Stimulated activated CD8-positive, alpha-beta memory T cell treated with anti-CD3 and anti-CD28 coated beads, Interleukin-15, amount 100 ng/mL, for 24 hours (primary cell): ENCODE data around the gene RBPMS2.
"Not testable (repeated sequence)": the region's sequence is repeated elsewhere in the genome, so short reads cannot be mapped to it uniquely, and the experiment has no call there.

Experiments used
- DNase-seq: peaks from one replicate; pipeline ENCODE4 v3.0.0-alpha.2; 2020; ENCODE audit warnings: low read depth

The RBPMS2 gene

GRCh38 chr15:64775551-64776401, at the start of gene RBPMS2:
RBPMS2 (minus strand) TSS chr15:64775589; CDS start chr15:64775319, 270 bp downstream.
- DNase-seq: no peak

- no peak for DNase-seq
Observed at GRCh38 chr15:64824929-64825430, 49.6 kb upstream of the RBPMS2 start.

DNA sequence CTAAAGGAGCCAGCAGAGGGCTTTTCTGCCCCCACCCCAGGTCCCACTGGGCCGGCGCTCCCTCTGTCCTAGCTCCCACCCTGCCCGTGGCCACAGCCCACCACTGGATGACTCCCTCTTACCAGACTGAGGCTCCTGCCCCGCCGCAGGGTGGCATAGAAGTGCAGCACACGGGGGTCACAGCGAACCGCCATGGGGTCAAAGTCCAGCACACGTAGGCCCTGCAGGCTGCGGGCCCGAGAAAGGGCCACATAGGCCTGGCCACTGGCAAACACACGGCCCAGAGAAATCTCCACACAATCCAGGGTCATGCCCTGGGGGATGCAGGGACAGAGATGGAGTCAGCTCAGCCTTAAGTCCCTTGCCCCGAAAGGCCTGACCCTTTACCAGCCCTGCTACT, 41.1 kb upstream of the RBPMS2 start:
- no peak for DNase-seq

DNA sequence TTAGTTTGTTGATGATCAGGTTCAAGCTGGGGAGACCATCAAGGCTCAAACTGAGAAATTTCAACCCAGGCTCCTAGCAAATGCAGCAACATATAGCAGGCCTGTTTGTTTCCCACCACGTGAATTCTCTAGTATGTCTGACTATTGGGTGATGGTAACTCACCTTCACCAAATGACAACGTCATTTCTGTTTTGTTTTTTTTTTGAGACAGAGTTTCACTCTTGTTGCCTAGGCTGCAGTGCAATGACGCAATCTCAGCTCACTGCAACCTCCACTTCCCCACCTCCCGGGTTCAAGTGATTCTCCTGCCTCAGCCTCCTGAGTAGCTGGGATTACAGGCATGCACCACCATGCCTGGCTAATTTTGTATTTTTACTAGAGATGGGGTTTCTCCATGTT, 39.6 kb upstream of the RBPMS2 start:
- DNase-seq: not testable (repeated sequence)

GRCh38 chr15:64814283-64814682, 38.9 kb upstream of the RBPMS2 start:
- not testable (repeated sequence) for DNase-seq

DNA sequence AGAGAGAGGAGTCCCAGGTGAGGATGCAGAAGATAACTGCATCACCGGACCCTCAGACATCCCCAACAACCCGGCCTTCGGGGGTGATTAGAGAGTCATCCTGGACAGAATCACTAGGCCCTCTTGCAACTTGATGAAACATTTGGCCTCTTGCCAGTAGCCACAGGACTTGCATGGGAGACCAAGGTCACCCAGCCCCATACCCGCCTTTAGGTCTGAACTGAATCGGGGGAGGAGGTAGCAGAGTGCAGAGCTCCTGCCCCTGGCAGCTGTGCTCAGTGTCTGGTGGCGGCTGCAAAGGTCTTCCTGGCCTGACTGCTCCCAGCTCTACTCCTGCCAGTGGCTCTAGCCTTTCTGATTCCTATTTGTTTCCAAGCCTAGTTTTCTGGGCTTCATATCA, 37.7 kb upstream of the RBPMS2 start:
- no peak for DNase-seq

GRCh38 chr15:64810497-64811326, 35.3 kb upstream of the RBPMS2 start:
- no peak for DNase-seq

DNA sequence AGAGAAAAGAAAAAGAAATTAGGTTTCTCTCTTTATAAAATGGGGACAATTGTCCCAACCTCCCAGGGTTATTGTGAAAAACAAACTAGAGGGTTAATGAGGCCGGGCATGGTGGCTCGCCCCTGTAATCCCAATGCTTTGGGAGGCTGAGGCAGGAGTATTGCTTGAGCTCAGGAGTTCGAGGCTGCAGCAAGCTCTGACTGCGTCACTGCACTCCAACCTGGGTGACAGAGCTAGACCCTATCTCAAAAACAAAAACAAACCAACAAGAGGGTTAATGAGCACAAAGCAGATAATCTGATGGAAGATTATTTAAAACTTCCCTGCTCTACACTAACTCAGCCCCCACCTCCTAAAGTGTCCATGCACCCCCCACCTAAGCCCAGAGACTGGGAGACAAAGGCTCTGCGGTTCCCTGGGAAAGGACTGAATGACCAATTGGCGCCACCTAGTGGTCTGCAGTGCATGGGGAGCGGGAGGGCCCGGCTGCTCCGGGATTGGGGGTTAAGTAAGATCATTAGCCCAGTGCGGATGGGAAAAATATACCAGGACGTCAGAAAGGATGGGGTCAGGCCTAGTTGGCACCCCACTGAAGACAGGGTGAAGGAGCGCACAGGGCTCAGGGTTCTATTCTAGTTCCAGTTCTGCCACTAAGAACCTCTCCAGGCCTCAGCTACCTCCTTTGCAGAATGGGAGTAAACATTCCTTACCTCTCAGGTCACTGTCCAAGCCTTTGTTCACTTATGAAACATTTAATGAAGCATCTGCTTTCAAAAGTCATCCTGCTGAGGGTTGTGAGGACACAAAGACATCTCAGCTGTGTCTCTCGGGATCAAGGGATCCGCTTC, 34.5 kb upstream of the RBPMS2 start:
- peak; percentile 57 for DNase-seq

GRCh38 chr15:64808785-64809453, 33.5 kb upstream of the RBPMS2 start:
- no peak for DNase-seq

DNA sequence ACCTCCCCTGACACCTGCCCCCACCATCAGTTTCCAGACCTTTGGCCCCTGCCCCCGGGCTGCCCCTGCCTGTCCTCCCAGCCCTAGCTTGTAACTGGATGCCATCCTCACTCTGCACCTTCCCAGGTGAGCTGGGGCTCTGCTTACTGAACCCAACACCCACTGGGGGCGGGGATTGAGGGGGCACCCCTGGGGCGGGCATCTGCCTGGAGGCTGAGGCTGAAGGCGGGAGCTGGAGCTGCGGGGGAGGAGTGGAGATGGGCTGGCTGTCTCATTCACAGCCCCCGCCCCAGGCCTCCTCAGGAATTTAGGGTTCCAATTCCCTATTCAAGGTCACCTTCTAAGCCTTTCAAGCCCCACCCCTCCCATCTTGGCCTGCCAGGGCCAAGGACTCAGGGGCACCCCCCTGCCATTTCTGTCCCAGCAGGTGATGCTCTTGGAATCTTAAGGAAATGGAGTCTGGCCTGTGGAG, 32.4 kb upstream of the RBPMS2 start:
- DNase-seq: no peak

- no peak for DNase-seq
Observed at GRCh38 chr15:64807051-64807749, 31.8 kb upstream of the RBPMS2 start.

DNA sequence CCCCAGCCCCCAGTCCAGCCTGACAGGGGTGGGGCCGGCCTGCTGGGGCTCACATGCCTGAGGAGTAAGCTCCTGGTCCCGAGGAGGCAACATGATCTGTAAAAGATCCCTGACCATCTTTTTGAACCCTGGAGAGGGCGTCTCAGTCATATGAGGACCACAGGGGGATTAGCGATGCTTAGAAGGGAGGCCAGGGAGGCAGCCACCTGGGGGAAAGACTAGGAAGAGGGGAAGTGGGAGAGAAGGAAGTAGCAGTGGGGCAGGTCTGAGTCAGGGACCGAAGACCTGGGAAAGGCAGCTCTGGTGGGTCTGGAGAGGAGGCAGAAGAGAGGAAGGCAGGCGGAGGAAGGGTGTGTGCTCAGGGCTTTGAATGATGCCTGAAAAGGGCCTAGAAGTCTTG, 31.1 kb upstream of the RBPMS2 start:
- no peak for DNase-seq

- DNase-seq: no peak
Observed at GRCh38 chr15:64804619-64805018, 29.2 kb upstream of the RBPMS2 start.

GRCh38 chr15:64803526-64803925, 28.1 kb upstream of the RBPMS2 start:
- no peak for DNase-seq

GRCh38 chr15:64800476-64800875, 25.1 kb upstream of the RBPMS2 start:
- DNase-seq: no peak

DNA sequence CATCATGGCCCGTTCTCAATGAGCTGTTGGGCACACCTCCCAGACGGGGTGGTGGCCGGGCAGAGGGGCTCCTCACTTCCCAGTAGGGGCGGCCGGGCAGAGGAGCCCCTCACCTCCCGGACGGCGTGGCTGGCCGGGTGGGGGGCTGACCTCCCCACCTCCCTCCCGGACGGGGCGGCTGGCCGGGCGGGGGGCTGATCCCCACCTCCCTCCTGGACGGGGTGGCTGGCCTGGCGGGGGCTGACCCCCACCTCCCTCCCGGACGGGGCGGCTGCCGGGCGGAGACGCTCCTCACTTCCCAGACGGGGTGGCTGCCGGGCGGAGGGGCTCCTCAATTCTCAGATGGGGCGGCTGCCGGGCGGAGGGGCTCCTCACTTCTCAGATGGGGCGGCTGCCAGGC, 23.5 kb upstream of the RBPMS2 start:
- not testable (repeated sequence) for DNase-seq

- not testable (repeated sequence) for DNase-seq
Observed at GRCh38 chr15:64795921-64796320, 20.5 kb upstream of the RBPMS2 start.

DNA sequence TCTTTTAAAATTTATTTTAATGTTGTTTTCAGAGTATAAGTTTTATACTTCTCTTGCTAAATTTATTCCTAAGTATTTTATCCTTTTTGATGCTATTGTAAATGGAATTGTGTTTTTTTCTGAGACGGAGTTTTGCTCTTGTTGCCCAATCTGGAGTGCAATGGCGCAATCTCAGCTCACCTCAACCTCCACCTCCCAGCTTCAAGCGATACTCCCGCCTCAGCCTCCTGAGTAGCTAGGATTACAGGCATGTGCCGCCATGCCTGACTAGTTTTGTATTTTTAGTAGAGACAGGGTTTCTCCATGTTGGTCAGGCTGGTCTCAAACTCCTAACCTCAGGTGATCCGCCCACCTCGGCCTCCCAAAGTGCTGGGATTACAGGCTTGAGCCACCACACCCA, 19.9 kb upstream of the RBPMS2 start:
- DNase-seq: not testable (repeated sequence)

- no peak for DNase-seq
Observed at GRCh38 chr15:64792282-64792681, 16.9 kb upstream of the RBPMS2 start.

DNA sequence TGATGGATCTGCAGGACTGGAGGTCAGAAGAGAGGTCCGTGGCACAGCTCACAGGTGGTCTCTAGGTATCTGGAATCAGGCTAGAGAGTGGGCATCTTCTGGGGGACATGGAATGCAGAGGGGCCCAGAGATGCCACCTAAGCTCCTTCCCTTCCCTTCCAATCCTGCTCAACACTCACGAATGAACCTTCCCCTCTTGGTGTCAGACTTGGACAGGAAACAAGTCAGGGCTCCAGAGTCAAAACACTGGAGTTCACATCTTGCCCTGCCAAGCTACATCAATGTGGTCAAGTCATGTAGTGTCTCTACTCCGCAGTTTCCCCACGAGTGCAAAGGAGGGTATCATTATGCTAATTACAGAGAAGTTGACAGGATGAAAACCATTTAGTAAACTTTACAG, 16.0 kb upstream of the RBPMS2 start:
- no peak for DNase-seq

- no peak for DNase-seq
Observed at GRCh38 chr15:64783796-64784195, 8.4 kb upstream of the RBPMS2 start.
